HG03060 (cell line): ENCODE results near the gene CDX2.
"Not testable (repeated sequence)": the region's sequence is repeated elsewhere in the genome, so short reads cannot be mapped to it uniquely, and the experiment has no call there.

ENCODE experiments used
- ATAC-seq: cut with Tn5 transposase; IDR thresholded peaks from one replicate; pipeline ENCODE4 v1.9.1; 2021; ENCODE audit warnings: low read depth, moderate number of reproducible peaks; ENCODE audit not compliant: unreplicated experiment

Gene CDX2

GRCh38 chr13:27969082-27969865 is at the start of gene CDX2:
TSS of gene CDX2 (minus strand) at chr13:27969315. CDS start at chr13:27969006, 309 bp downstream.
- no peak for ATAC-seq

- ATAC-seq = no peak
Measured at GRCh38 chr13:28014301-28014700, 45.2 kb upstream of the CDX2 start.

GRCh38 chr13:28013482-28013881 is 44.4 kb upstream of the CDX2 start:
- no peak for ATAC-seq

GRCh38 chr13:28012896-28013295 is 43.8 kb upstream of the CDX2 start:
- peak; percentile 81 for ATAC-seq

GRCh38 chr13:28012383-28012782 is 43.3 kb upstream of the CDX2 start:
- no peak for ATAC-seq

- ATAC-seq = no peak
Measured at GRCh38 chr13:28010046-28010445, 40.9 kb upstream of the CDX2 start.

- ATAC-seq = not testable (repeated sequence)
Measured at GRCh38 chr13:28005016-28005415, 35.9 kb upstream of the CDX2 start.

GRCh38 chr13:28002886-28003698 is 34.0 kb upstream of the CDX2 start:
- ATAC-seq = no peak

- ATAC-seq = no peak
Measured at GRCh38 chr13:28001837-28002473, 32.8 kb upstream of the CDX2 start.

- ATAC-seq = no peak
Measured at GRCh38 chr13:28001049-28001448, 31.9 kb upstream of the CDX2 start.

GRCh38 chr13:28000567-28000966 is 31.5 kb upstream of the CDX2 start:
- ATAC-seq = no peak

- ATAC-seq = no peak
Measured at GRCh38 chr13:27997904-27998522, 28.9 kb upstream of the CDX2 start.

- ATAC-seq = no peak
Measured at GRCh38 chr13:27991881-27992280, 22.8 kb upstream of the CDX2 start.

GRCh38 chr13:27988520-27988919 is 19.4 kb upstream of the CDX2 start, which contains the start of gene URAD:
TSS of gene URAD (minus strand) at chr13:27988693. CDS start at chr13:27988637, 56 bp downstream.
- ATAC-seq = no peak

GRCh38 chr13:27985600-27985999 is 16.5 kb upstream of the CDX2 start:
- ATAC-seq = no peak

- ATAC-seq = no peak
Measured at GRCh38 chr13:27982361-27982760, 13.2 kb upstream of the CDX2 start.

- no peak for ATAC-seq
Measured at GRCh38 chr13:27981006-27981708, 12.0 kb upstream of the CDX2 start.

GRCh38 chr13:27980280-27980998 is 11.3 kb upstream of the CDX2 start:
- no peak for ATAC-seq

GRCh38 chr13:27979765-27980279 is 10.7 kb upstream of the CDX2 start:
- no peak for ATAC-seq
